ENCODE data around the gene NHLRC1. TPM values are rescaled to one million over a fixed set of nuclear protein-coding genes. Genes with fewer than 3 reads are reported as not detected.

The NHLRC1 gene
- 1.0 and 2.6 TPM in 2 replicates for total RNA-seq

GRCh38 chr6:18122128-18123093 lies at the start of gene NHLRC1:
NHLRC1 (minus strand) TSS chr6:18122677; CDS start chr6:18122606, 71 bp downstream.

DNA sequence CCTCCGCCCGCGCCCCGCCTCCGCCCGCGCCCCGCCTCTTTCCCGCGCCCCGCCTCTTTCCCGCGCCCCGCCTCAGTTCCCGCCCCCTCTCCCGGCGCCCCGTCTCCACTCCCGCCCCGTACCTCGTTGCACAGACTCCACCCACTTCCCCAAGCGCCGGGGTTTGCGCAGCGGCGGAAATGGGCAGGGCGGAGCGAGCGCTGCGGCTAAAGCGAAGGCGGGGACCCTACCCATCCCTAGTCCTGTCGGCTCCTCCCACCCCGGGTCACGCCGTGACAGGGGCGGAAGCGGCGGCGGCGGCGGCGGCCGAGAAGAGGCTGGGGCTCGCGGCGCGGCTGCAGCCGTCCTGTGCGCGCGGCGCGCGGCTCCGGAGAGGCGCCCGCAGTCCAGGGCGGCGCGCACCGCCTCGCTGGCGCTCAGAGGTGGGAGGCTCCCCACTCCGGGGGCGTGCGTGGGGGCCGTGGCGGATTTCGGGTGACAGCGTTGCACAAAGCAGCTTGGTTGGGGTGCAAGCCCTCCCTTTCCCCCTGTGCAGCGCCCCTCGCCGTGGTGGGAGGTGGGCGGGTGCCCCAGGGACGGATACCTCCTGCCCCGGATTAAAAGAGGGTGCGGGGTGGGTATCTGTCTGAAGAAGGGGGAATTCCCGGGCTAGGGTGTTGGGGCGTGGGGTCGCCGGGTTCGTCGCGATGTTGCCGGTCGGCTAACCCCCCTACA lies 32.8 kb upstream of the NHLRC1 start, which contains the start of gene KDM1B:
Gene KDM1B (plus strand): TSS at position 273 of the 714 bp plus-strand sequence. CDS start 4,474 bp downstream, outside the sequence.

DNA sequence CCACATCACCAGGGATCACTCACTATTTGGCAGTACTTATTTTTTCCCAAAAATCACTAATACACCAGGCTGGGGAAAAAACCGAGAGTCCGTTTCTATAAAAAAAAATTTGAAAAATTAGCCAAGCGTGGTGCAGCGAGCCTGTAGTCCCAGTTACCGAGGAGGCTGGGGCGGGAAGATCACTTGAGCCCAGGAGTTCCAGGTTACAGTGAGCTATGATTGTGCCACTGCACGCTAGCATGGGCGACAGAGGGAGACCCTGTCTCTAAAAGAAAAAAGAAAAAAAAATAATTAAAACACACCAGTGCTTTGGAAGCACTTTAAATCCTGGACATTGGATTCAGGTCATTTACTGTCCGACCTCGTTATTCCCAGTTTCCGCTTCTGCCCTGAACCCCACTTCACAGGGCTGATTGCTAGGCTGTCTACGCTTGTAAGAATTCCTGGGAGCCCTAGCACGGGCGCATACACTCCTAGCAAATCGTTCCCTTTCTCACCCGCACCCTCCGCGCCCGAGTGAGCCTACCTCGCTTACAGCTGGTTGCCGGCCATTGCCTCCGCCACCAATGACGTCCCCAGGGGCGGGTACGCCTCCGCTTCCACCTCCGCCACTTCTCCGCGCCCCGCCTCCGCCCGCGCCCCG lies 32.2 kb upstream of the NHLRC1 start, which contains the start of gene TPMT:
Gene TPMT (minus strand): TSS at position 571 of the 643 bp plus-strand sequence. CDS start 5,950 bp downstream, outside the sequence.

Other genes starting within 250 kb of the NHLRC1 start
- 13.0 and 13.2 TPM in 2 replicates for gene KIF13A, start 135.0 kb downstream of the NHLRC1 start, total RNA-seq
- 3.6 and 13.2 TPM in 2 replicates for gene TPMT, start 32.4 kb upstream of the NHLRC1 start, total RNA-seq
- 6.5 and 7.4 TPM in 2 replicates for gene KDM1B, start 32.7 kb upstream of the NHLRC1 start, total RNA-seq
- 85.4 and 99.9 TPM in 2 replicates for gene DEK, start 141.9 kb upstream of the NHLRC1 start, total RNA-seq